HG03280 (cell line): ENCODE measurements around the gene LBX2.
A peak's percentile ranks its signal among the peaks of the same experiment; 100 is the strongest.

Experiments used
- ATAC-seq: cut with Tn5 transposase; IDR thresholded peaks from one replicate; pipeline ENCODE4 v1.9.1; 2021; ENCODE audit warnings: mild to moderate bottlenecking, moderate library complexity; ENCODE audit not compliant: unreplicated experiment

The LBX2 gene

GRCh38 chr2:74526649-74527230, 27.3 kb upstream of the LBX2 start:
- ATAC-seq = no peak

GRCh38 chr2:74525717-74526648, 26.6 kb upstream of the LBX2 start, which contains the start of gene DQX1:
Gene DQX1, minus strand, starts transcription at chr2:74526231. Its CDS starts 502 bp downstream, at chr2:74525729.
- no peak for ATAC-seq

- no peak for ATAC-seq
Measured at GRCh38 chr2:74524955-74525716, 25.7 kb upstream of the LBX2 start.

- no peak for ATAC-seq
Measured at GRCh38 chr2:74524005-74524404, 24.6 kb upstream of the LBX2 start.

GRCh38 chr2:74522516-74522915, 23.1 kb upstream of the LBX2 start:
- ATAC-seq = no peak

- ATAC-seq = no peak
Measured at GRCh38 chr2:74516650-74517049, 17.2 kb upstream of the LBX2 start.

- peak; percentile 75 for ATAC-seq
Measured at GRCh38 chr2:74515981-74516633, 16.7 kb upstream of the LBX2 start.

GRCh38 chr2:74515271-74515980, 16.0 kb upstream of the LBX2 start:
- ATAC-seq = peak; percentile 19

- ATAC-seq = no peak
Measured at GRCh38 chr2:74514368-74515270, 15.2 kb upstream of the LBX2 start, which contains the start of gene TLX2. Gene TLX2, plus strand, starts transcription at chr2:74514450. Its CDS starts 357 bp downstream, at chr2:74514807.

- ATAC-seq = no peak
Measured at GRCh38 chr2:74513605-74514367, 14.4 kb upstream of the LBX2 start.

GRCh38 chr2:74512744-74513604, 13.6 kb upstream of the LBX2 start:
- no peak for ATAC-seq

- no peak for ATAC-seq
Measured at GRCh38 chr2:74511104-74511989, 11.9 kb upstream of the LBX2 start.

- ATAC-seq = no peak
Measured at GRCh38 chr2:74510272-74510671, 10.9 kb upstream of the LBX2 start.

GRCh38 chr2:74507926-74508520, 8.6 kb upstream of the LBX2 start:
- peak; percentile 19 for ATAC-seq

- peak; percentile 88 for ATAC-seq
Measured at GRCh38 chr2:74507145-74507925, 7.9 kb upstream of the LBX2 start, which contains the start of gene PCGF1. Gene PCGF1, minus strand, starts transcription at chr2:74507695. Its CDS starts 27 bp downstream, at chr2:74507668.
